PFSK-1 (cell line): ENCODE results near the gene MAPT.

Experiments used
- POLR2AphosphoS5 ChIP-seq: IDR thresholded peaks from 2 replicates; pipeline ENCODE4 v1.6.1; 2012; ENCODE audit warnings: low read depth, mild to moderate bottlenecking, control low read depth, low read length, moderate library complexity
- REST ChIP-seq, 2 experiments: IDR thresholded peaks; 2 replicates each; pipeline versions ENCODE4 v1.6.1 to v1.8.0; 2011 to 2012; ENCODE audit warnings: low read depth in 2 of 2, low read length in 2 of 2, control low read depth in 1 of 2, inconsistent platforms in 1 of 2, mild to moderate bottlenecking in 1 of 2, moderate library complexity in 1 of 2; ENCODE audit not compliant: insufficient read depth in 1 of 2
- TAF1 ChIP-seq: IDR thresholded peaks from 2 replicates; pipeline ENCODE4 v1.6.1; 2012; ENCODE audit warnings: low read length, control low read depth, borderline replicate concordance; ENCODE audit not compliant: insufficient read depth

GRCh38 chr17:45954914-45955313 is 60.6 kb downstream of the MAPT start:
- no peak for TF ChIP-seq REST (IDR thresholded peaks at IDR 0.05; ENCODE audit: insufficient read depth in 1 of 2, low read depth in 2 of 2, low read length in 2 of 2)
- no peak for TF ChIP-seq POLR2AphosphoS5
- no peak for TF ChIP-seq TAF1
